ENCODE results near the gene KCNK4. TPM values are rescaled to one million over a fixed set of nuclear protein-coding genes. Genes with fewer than 3 reads are reported as not detected.
A peak's percentile ranks its signal among the peaks of the same experiment; 100 is the strongest.

The KCNK4 gene
- total RNA-seq, 1 experiment from 2014 or later, result 0.07 TPM

DNA sequence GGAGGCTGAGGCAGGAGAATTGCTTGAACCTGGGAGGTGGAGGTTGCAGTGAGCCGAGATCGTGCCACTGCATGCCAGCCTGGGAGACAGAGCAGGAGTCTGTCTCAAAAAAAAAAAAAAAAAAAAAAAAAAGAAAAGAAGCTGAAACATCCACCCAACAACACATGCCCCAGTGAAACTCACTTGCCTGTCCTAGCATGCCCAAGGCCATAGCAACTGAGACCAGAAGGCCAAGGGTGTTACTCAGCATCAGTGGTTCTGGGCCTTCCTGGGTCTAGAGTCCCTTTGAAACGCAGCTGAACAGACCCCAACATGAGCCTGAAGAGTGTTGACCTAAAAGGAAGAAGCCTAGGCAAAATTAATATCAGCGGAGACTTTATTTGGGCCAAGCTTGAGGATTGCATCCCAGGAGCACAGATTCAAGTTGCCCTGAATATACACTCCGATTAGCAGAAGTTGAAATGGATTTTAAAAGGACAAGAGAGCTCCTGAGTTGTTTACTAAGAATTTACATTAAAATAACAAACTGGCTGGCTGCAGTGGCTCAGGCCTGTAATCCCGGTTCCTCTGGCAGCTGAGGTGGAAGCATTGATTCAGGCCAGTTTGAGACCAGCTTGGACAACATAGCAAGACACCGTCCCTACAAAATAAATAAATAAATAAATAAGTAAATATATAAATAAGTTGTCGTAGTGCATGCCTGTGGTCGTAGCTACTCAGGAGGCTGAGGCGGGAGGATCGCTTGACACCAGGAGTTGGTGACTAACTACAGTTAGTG is 33.8 kb downstream of the KCNK4 start:
- DNase-seq (ENCODE audit: low spot score), result no peak

DNA sequence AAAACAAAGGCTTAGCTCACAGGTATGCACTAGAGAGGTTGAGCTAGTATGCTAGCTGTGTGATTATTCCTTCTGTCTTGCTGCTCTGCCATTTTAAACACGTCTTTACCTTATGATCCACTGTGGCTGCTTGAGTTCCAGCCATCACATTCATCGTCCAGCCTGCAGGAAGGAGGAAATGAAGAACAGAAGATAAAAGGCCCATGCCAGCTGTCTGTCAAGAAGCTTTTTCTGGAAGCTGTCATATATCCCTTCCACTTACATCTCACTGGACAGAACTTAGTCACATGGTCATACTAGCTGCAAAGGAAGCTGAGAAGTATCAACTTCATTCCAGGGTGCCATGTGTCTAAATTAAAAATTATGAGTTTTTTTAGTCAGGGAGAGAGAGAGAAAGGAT is 36.3 kb downstream of the KCNK4 start:
- DNase-seq (ENCODE audit: low spot score), result no peak

DNA sequence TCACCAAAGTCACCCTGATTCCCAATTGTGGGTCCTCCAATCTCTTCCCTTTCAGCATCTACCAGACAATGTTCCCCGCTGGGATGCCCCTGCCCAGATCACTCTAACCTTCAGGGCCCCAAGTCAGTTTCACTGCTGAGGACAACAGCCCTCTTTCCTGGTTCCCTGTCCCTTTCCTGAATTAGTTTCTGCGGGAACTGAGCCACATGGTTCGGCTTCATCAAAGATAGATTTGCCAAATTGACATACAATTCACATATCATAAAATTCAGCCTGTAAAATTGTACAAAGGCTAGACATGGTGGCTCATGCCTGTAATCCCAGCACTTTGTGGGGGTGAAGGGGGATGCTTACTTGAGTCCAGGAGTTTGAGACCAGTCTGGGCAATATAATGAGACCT is 36.9 kb downstream of the KCNK4 start:
- no peak for DNase-seq (ENCODE audit: low spot score)

DNA sequence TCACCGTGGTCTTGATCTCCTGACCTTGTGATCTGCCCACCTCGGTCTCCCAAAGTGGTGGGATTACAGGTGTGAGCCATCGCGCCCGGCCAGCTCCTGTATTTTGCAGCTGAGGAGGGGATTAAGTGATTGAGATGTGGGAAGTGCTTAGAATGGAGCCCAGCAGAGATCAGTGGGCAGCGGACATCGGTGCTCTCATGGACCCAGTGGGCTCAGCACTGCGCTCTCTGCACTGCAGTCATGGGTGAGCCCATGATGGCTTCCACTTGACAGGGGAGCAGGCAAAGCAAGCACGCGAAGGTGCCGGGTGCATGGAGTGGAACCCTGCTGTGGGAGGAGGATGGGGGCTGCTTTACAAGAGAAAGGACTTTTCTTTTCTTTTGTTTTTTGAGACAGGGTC is 39.8 kb downstream of the KCNK4 start:
- no peak for DNase-seq (ENCODE audit: low spot score)

DNA sequence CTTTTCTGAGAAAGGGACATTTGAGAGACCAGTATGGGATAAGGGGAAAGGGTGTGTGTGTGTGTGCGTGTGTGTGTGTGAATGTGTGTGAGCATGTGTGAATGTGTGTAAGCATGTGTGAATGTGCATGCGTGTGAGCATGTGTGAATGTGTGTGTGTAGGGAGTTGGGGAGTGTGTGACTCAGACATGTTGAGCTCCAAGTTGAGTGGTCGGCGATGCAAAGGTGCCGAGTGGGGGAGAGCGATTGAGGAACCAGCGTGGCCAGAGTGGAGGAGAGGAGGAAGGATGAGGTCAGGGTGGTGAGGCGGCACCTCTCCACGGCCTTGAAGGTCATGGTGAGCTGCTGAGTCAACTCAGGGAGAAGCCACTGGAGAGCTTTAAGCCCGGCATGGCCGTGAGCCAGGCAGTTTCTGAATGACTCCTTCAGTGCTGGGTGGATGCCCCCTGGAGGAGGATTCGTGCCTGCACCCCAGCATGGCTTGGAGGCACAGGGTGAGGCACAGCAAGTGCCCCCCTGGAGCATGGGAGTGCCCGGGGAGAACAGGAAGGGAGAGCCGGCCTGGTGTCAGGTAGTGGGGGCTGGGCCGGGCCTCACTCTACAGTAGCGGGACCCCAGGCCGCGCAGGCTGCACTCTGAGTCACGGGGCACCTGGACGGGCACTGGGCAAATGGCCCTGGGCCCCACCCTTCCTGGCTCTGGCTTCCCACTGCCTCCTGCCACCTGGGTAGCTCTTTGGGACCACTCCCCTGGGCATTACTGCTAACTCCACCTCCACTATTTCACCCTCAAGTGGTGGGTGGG is 40.7 kb downstream of the KCNK4 start:
- DNase-seq (ENCODE audit: low spot score), result peak; percentile 96

DNA sequence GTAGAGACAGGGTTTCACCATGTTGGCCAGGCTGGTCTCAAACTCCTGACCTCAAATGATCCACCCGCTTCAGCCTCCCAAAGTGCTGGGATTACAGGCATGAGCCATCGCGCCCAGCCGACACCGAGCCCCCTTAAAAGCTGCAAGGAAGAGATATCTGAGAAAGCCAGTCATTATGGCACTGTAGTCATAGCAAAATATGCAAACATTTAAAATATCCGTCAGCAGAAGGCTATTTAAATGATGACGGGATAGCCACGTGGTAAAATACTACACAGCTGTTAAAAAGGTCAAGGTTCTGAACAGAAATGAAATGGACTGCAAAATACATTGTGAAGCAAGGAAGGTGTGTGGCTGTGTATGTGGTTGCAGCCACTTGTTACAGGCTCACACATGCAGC is 42.5 kb downstream of the KCNK4 start:
- DNase-seq (ENCODE audit: low spot score), result no peak

DNA sequence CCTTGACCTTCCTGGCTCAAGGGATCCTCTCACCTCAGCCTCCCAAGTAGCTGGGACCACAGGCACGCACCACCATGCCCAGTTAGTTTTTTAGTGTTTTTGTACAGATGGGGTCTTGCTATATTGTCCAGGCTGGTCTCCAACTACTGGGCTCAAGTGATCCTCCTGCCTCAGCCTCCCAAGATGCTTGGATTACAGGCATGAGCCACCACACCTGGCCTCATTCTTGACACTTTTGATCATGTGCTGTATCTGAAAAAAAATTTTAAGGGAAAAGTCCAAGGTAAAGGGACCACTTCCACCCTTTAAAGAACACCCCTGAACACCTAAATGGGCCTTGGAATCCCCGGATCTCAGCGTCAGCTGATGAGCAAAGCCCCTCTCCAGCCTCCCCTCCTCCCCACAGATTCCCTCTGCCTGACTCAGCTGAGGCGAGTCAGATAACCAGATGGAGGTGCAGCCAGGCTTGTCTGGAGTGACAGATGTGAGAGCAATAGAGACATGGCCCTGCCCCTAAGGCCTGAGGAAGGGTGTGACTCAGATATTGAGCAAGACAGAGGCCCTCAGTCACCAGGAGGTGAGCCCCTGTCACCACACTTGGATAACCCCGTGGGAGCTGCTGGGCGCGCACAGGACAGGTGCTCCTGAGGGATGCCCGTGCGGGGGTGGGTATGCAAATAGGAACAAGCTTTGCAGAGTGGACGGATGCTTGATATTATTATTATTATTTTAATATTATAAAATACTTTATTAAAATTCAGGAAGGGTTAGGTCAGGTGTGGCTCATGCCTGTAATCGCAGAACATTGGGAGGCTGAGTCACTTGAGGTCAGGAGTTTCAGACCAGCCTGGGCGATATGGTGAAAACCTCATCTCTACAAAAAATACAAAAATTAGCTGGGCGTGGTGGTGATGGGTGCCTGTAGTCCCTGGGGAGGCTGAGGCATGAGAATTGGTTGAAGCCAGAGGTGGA is 43.9 kb downstream of the KCNK4 start:
- DNase-seq (ENCODE audit: low spot score), result peak; percentile 99

DNA sequence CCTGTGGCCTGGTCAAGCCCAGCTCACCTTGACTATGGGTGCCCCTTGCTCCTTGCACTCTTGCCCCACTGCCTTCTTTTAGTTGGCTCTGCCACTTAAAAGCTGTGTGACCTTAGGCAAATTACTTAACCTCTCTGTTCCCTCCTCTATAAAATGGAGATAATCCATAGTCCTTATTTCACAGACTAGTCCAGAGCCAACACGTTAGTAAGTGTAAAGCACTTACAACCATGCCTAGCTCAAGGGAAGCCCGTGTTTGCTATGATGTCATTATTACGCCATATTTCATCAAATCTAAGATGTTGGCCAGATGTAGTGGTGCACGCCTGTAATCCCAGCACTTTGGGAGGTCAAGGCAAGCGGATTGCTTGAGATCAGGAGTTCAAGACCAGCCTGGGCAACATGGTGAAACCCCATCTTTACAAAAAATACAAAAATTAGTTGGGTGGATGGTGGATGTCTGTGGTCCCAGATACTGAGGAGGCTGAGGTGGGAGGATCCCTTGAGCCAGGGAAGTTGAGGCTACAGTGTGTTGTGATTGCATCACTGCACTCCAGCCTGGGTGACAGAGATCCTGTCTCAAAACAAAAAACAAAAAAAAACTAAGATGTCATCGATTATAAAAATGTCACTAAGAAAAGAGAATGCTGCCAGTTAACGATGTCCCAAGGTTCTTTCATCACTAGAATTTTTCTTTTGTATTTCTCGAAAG is 46.6 kb downstream of the KCNK4 start:
- no peak for DNase-seq (ENCODE audit: low spot score)

DNA sequence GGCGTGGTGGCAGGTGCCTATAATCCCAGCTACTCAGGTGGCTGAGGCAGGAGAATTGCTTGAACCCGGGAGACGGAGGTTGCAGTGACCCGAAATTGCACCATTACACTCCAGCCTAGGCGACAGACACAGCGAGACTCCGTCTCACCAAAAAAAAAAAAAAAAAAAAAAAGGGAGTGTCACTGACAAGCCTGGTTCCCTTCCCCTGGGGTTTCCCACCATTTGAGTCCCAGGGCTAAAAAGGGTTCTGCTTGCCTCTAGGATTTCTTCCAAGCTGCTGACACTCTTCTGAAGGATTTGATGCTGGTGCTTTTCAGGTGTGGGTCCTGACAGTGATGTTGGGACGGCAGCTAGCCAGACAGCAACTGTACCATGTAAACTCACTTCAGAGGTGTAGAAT is 47.6 kb downstream of the KCNK4 start:
- no peak for DNase-seq (ENCODE audit: low spot score)

DNA sequence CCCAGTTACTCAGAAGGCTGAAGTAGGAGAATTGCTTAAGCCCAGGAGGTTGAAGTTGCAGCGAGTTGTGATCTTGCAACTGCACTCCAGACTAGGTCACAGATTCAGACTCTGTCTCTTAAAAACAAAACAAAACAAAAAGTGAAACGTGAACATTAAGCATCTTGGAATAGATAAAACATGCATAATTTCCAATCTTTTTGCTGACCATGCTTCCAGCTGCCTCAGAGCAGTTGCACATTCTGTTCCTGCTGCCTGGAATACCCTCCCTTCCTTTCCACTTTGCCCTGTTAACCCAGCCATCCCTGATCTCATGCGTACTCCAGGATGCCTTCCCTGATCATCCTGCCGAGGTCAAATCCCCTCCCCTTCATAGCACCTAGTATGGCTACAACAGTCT is 48.2 kb downstream of the KCNK4 start:
- DNase-seq (ENCODE audit: low spot score), result no peak

DNA sequence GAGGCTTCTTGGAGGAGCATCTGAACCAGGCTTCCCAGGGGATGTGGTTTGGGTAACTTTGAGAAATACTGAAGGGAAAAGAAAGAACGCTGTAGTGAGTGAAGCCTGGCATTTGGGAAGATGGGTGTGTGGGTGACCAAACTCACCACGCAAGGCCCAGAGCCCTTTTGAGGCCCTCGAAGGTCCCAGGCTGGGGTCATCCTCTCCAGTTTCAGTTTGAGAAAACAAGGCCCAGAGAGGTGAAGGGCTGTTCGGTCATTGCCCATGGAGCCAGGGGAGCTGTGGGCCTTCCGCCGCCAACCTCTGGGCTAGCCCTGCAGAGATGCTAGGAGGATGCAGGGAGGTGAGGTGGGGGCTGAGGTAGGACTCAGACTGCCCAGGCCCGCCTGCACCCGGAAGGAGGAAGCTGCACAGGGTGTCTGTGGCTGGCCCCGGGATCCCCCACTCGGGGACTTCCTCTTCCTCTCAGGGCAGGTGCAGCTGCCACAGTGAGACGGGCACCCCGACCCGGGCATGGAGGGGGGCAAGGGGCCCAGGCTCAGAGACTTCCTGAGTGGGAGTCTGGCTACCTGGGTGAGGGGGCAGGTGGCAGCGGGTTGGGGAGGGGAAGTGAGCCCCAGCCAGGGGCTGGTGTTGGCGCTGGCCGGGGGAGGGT is 48.8 kb downstream of the KCNK4 start, which contains the start of gene CCDC88B:
CCDC88B (plus strand) TSS at position 451 of the 655 bp plus-strand sequence; CDS start at position 514, 63 bp downstream.
- DNase-seq (ENCODE audit: low spot score), result no peak

DNA sequence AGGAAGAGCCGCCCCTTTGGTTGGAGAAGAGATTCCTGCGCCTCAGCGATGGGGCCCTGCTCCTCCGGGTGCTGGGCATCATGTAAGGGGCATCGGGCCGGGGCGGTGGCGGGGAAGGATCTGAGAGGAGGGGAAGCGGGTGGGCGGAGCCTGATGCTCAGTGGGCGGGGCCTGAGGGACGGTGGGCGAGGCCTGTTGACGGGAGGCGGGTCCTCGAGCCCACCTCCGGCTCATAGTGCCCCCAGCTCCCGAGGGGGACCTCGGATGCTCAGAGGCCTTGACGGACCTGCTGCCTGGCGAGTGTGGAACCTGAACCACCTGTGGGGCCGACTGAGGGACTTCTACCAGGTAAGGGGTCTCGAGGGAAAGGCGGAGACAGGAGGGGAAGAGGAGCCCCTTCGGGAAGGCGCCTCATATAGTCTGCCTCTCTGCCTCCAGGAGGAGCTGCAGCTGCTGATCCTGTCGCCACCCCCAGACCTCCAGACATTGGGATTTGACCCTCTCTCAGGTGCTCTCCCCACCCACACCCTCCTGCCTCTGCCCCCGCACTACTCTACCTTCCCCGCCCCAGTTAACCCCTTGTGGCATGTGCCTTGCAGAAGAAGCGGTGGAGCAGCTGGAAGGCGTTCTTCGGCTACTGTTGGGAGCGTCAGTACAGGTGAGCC is 49.7 kb downstream of the KCNK4 start:
- no peak for DNase-seq (ENCODE audit: low spot score)

DNA sequence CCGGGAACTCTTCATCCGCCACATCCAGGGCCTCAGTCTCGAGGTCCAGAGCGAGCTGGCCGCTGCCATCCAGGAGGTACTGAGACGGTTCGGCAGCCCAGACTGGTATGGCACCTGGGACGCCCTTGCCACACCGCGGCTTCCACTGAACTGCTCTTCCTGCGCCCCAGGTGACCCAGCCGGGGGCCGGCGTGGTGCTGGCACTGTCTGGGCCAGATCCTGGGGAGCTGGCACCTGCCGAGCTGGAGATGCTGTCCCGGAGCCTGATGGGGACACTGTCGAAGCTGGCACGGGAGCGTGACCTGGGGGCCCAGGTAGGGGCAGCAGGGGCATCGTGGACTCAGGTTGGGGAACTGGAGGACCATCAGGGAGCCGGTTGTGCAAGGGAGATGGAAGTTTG is 50.3 kb downstream of the KCNK4 start:
- no peak for DNase-seq (ENCODE audit: low spot score)

DNA sequence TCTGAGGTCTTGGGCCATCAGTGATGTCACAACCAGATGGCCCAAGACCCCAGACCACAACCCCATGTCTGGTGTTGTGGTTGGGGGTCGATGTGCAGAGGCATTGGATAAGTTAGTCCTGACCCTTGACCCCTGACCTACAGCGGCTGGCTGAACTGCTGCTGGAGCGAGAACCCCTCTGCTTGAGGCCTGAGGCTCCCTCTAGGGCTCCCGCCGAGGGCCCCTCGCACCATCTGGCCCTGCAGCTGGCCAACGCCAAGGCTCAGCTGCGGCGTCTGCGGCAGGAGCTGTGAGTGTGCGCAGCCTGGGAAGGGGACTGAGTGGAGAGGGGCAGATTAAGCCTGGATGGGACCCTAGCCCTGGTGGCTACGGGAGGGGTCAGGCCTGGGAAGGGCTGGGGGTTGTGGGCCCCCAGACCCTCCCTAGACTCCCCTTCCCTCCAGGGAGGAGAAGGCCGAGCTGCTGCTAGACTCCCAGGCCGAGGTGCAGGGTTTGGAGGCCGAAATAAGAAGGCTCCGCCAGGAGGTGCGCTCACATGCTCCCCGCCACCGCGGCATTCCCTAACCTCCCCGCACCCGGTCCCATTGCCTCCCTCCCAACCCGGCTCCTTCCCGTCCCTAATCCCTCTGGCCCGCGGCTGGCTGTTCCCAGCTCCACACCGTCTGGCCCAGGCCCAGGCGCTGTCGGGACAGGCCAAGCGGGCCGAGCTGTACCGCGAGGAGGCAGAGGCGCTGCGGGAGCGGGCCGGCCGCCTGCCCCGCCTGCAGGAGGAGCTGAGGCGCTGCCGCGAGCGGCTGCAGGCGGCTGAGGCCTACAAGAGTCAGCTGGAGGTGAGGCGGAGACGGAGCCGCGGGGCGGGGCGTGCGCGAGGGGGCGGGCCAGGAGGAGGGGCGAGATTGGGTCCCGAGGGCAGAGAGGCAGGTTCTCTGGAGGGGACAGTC is 51.0 kb downstream of the KCNK4 start:
- DNase-seq (ENCODE audit: low spot score), result peak; percentile 72

DNA sequence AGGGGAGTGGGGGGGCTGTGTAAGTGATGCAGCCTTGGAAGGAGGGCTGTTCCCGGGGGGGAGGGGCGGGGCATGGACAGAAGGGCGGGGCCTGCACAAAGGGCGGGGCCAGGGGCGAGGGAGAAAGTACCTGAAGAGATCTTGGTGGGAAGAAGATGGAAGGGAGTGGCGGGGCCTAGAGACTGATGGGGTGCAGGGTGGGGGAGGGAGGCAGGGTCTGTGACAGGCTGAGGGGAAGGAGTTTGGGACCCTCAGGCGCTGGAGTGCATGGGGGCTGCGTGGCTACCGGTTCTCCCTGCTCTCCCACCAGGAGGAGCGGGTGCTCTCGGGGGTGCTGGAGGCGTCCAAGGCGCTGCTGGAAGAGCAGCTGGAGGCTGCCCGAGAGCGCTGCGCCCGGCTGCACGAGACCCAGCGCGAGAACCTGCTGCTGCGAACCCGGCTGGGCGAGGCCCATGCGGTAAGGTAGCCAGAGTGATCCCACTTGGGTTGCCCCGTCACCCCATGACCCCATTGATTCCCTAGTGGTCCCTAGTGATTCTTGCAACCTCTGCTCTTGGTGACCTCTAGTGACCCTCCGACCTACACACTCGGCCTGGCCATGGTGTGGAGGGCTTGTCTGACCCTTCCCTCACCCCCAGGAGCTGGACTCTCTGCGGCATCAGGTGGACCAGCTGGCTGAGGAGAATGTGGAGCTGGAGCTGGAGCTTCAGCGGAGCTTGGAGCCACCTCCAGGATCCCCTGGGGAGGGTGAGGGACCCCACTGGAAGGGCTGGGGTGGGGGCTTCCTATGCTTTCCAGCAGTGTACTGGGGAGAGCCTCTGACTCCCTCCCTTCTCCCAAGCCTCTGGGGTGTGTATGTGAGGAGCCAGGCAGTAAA is 52.0 kb downstream of the KCNK4 start:
- DNase-seq (ENCODE audit: low spot score), result no peak

DNA sequence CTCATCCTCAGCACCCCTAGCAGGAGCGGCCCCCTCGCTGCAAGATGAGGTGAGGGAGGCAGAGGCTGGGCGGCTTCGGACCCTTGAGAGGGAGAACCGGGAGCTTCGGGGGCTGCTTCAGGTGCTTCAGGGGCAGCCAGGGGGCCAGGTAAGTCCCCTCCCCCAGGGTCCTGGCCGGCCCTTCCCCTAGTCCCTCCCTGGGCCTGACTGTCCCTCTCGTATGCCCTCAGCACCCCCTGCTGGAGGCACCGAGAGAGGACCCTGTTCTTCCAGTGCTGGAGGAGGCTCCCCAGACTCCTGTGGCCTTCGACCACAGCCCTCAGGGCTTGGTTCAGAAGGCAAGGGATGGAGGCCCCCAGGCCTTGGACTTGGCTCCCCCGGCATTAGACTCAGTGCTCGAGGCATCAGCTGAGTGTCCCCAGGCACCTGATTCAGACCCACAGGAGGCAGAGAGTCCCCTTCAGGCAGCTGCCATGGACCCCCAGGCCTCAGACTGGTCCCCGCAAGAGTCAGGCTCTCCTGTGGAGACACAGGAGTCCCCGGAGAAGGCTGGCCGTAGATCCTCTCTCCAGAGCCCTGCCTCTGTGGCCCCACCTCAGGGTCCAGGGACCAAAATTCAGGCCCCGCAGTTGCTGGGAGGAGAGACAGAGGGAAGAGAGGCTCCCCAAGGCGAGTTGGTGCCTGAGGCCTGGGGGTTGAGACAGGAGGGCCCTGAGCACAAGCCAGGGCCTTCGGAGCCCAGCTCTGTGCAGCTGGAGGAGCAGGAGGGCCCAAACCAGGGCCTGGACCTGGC is 52.9 kb downstream of the KCNK4 start:
- DNase-seq (ENCODE audit: low spot score), result no peak

DNA sequence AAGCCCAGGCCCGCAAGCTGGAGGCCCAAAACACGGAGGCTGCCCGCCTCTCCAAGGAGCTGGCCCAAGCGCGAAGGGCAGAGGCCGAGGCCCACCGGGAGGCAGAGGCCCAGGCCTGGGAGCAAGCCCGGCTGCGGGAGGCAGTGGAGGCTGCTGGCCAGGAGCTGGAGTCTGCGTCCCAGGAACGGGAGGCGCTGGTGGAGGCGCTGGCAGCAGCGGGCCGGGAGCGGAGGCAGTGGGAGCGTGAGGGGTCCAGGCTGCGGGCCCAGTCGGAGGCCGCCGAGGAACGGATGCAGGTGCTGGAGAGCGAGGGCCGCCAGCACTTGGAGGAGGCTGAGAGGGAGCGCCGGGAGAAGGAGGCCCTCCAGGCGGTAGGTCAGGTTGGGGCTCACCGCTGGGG is 53.7 kb downstream of the KCNK4 start:
- no peak for DNase-seq (ENCODE audit: low spot score)
